OCI-LY1 (cell line): ENCODE data around the gene MIGA1.

Experiments used
- EZH2 ChIP-seq: fragments of 200-600 bp; sonication (generic), shearing (Covaris generic); IDR thresholded peaks from 2 replicates; pipeline ENCODE4 v1.8.0; 2017; ENCODE audit warnings: borderline replicate concordance, mixed run types, mild to moderate bottlenecking, antibody characterized with exemption, low read length, moderate library complexity, mixed read lengths
- TF ChIP-seq, protein P1 (sequence below): fragments of 200-600 bp; sonication (generic), shearing (Covaris generic); IDR thresholded peaks from 2 replicates; pipeline ENCODE4 v1.5.1; 2017; ENCODE audit warnings: mild to moderate bottlenecking, antibody characterized with exemption, low read length, moderate library complexity, mixed read lengths

DNA sequence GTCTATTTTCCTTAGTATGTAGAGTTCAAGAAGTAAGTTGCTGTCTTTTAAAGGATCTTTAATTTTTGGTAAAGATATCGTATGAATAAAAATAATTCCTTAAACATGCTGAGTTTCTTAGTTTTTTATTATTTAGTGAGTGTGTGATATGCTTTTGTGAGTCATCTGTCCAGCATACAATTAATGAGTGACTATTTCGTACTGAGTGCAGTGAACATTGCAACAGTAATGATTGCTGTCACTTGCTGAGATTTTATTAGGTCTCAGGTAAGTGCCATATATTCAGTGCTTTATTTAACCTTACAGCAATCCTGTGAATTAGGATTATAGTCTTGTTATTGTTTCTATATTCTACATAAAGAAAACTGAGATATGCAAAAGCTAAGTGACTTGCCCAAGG, 22.6 kb downstream of the MIGA1 start:
- TF ChIP-seq, protein P1, sequence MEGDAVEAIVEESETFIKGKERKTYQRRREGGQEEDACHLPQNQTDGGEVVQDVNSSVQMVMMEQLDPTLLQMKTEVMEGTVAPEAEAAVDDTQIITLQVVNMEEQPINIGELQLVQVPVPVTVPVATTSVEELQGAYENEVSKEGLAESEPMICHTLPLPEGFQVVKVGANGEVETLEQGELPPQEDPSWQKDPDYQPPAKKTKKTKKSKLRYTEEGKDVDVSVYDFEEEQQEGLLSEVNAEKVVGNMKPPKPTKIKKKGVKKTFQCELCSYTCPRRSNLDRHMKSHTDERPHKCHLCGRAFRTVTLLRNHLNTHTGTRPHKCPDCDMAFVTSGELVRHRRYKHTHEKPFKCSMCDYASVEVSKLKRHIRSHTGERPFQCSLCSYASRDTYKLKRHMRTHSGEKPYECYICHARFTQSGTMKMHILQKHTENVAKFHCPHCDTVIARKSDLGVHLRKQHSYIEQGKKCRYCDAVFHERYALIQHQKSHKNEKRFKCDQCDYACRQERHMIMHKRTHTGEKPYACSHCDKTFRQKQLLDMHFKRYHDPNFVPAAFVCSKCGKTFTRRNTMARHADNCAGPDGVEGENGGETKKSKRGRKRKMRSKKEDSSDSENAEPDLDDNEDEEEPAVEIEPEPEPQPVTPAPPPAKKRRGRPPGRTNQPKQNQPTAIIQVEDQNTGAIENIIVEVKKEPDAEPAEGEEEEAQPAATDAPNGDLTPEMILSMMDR: no peak
- TF ChIP-seq EZH2: no peak
